ENCODE measurements around the gene PPP1R36. TPM values are rescaled to one million over a fixed set of nuclear protein-coding genes. Genes with fewer than 3 reads are reported as not detected.
"Not testable (repeated sequence)": the region's sequence is repeated elsewhere in the genome, so short reads cannot be mapped to it uniquely, and the experiment has no call there.

The PPP1R36 gene
- total RNA-seq, 1 donor from 2014 or later, result 0.25 TPM

DNA sequence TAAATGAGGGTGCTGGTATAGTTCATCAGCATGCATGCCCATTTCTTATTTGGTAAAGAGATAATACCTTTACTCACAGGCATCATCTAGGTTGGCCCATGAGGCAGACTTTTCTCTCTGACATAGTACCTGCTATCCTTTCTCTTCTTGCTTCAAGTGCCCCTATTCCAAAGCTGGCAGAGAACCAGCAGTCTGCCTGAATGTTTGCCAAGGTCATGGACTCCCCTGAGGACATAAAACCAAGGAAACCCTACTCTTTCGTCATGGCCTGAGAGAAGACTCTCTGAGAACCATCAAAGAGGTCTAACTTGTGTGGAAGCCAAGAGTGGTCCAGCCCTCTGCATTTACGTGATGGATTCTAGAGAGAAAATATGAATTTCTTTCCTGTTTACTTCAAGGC lies 11.9 kb downstream of the PPP1R36 start:
- intact Hi-C loops (cut with micrococcal nuclease), result no loop called here

DNA sequence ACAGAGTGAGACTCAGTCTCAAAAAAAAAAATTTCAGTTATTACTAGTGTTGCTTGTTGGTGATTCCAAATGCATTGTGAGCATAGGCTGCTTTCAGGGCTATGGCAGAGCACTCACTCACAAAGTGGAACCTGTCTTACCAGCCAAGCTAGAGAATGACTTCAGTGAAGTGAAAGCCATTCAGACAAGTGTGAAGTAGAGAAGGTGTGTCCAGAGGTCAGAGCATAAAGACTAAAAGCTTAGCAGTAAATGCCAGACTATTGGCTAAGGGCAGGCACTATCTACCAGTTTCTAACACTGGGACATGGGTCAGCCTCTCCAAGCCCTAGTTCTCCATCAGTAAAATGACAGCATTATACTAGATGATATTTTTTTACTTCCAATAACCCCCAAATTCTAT lies 12.7 kb downstream of the PPP1R36 start:
- intact Hi-C loops (cut with micrococcal nuclease), result no loop called here

DNA sequence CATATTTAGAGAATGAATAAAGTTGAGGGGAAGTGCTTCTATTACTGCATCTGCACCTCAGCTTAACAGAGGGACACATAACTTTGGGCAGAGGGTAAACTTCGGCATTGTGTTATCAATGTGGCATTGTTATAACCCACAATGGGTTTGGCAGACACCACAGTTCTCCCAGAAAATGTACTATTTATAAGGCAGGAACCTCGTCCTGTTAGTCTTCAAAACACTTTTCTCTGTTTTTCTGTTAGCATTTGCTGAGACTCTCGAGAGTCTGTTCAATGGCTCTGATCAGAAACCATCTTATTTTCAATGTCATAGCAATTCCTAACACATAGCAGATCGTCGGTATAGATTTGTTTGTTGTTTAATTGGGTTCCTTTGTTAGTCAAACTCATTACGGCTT lies 13.9 kb downstream of the PPP1R36 start:
- intact Hi-C loops (cut with micrococcal nuclease), result no loop called here

DNA sequence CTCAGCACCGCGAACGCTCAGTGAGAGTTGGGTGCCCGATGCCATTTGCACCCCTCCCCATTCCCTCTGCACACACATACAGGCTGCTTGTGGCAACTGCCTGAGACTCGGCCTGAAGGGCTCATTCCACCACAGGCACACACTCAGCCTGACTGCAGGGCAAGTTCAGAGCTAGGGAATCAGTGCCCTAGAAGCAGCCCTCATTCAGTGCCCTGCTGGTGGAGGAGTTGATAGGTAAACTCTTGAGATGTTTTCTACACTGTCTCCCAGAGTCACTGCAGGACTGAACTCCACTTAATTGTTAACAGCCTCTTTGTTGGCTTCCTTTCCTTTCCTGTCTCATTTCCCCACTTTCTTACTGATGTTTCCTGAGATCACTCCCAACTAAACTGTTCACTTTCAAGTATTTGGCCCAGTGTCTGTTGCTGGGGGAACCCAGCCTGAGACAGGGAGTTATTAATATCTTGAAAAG lies 16.9 kb downstream of the PPP1R36 start:
- intact Hi-C loops (cut with micrococcal nuclease), result no loop called here

DNA sequence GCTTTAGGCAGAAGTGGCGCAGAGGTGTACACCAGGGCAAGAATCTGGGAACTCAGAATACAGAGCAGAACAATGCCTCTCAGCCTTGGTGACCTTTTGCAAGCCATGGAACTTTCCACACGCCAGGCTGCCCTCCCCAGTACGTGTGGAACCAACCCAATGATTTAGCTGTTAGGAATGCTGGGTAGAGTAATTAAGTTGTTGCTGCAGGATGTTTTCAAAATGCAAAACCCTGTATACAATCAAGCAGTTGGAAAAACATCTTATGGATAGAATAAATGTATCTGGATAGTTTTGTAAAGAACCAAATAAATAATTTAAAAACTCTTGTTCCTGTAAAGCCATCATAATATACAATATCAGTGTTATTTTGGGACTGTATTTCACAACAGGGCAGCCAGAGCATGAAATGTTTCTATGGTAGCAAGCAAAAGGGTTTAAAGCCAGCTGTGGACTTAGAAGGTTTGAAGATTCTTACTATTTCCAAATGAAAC lies 19.4 kb downstream of the PPP1R36 start:
- intact Hi-C loops (cut with micrococcal nuclease), result no loop called here

DNA sequence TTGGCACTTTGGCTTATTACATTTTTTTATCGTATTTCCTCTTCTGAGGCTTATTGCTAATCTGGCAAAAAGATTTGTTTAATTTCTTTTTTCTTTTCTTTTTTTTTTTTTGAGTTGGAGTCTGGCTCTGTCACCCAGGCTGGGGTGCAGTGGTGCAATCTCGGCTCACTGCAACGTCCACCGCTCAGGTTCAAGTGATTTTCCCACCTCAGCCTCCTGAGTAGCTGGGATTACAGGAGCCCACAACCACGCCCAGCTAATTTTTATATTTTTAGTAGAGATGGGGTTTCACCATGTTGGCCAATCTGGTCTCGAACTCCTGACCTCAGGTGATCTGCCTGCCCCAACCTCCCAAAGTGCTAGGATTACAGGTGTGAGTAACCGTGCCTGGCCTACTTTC lies 19.9 kb downstream of the PPP1R36 start:
- intact Hi-C loops (cut with micrococcal nuclease), result not testable (repeated sequence)

DNA sequence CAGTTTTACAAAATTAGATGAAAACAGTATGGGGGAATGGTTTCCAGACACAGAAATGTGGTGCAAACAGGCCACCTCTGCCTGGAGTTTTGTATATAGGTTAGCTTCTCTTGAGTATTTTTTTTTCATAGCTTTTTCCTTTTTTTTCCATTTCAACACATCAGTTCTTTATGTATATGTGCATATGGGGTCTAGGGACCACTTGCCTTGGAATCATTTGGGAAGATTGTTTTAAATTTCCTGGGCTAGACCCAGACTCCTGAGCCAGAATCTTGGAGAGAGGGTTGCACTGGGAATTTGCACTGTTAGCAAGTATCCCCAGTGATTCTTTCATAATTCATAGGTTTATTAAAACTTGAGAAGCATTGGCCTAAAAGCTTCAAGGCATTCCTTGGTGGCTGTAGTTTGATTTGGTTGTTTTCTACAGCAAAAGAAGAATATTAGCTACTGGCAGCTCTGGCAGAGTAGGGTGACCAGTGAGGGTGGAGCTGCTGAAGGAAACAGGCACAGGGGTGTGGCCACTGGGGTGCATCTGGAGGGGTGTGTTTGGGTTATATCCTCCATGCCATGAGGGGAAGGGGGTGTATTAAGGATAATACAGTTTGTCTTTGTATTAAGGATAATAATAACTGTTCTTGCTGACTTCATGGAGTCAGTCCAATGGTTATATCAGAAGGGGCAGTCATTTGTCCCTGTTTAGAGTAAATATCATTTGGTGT lies 22.8 kb downstream of the PPP1R36 start:
- intact Hi-C loops (cut with micrococcal nuclease), result no loop called here

DNA sequence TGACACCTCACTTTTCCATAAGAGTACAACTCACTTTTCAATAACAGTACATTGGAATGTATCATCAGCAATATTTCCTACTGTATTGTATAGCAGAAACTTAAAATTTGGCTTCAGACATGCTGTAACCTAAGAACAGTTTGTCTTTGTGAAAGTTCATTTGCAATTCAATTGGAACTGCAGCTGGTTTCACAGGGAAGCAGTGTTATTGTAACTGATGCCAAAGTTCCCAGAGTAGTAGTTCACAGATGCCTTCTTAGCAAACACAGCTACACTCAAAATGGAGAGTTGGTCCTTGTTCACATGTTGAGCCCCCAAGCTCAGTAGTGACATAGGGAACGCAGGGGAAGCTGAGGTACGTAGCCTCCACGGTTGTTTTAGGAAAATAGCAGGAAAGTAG lies 23.3 kb downstream of the PPP1R36 start:
- intact Hi-C loops (cut with micrococcal nuclease), result no loop called here

DNA sequence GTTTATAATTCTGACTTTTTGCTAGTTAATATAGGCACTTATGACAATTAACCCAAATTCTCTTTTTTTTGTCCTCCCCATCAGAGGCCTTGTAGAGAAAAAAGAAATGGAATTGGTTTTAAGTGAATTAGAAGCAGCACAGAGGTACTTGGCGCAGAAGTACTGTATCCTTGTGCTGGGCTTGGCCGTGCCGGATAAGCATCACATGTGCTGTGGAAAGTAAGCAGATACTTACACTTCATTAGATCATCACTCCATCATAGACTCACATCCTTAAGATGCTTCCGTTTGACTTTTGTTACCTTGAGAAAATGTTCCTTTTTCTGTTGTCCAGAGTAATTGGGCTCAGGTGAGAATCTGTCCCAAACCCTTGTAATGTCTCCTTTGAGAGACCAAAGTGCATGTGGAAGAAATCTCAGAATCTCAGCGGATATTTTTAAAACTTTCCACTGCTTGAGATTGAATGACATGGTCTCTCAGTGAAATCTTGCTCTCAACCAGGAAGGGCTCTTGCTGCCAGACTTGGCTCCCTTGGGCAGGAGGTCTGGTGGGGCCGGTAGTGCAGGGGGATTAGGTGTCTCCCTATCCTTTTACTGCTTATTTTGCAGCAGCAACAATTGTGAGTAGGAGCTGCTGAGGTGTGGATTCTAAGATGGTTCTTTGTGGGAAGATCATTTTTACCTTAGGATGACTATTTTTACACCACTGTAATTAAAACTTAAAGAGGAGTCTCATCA lies 24.8 kb downstream of the PPP1R36 start:
- intact Hi-C loops (cut with micrococcal nuclease), result no loop called here

DNA sequence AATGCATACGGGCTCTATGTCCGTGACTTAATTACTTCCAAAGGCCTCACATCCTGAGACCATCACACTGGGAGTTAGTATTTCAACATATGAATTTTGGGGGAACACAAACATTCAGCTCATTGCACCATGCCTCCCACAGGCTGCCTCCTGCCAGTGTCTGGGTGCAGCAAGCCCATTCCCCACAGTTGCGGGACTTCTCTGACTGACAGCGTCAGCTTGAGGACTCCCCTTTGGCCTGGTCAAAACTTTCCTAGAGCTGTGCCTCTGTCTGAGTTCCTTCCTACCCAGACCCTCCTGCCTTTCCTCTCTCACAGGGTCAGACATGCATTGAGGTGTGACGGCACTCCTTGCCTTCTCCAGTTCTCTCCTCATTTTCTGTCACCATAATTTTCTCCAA lies 27.4 kb downstream of the PPP1R36 start:
- intact Hi-C loops (cut with micrococcal nuclease), result no loop called here

DNA sequence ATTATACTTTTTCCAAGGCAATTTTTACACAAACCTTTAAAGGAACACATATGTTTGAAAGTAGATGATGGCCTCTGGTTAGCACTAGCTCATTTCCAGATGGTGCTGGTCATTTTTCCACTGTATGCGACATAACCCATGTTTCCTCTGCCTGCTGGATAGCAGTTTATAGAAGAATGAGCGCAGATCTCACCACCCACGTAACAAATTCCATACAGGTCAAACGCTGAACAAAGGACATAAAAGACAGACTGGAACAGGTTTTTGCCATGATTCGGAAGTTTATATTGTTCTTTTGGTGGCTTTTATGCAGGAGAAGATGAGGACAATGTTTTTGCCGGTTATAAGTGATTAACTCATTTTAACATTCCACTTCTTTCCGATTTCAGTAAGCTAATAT lies 30.7 kb downstream of the PPP1R36 start:
- intact Hi-C loops (cut with micrococcal nuclease), result no loop called here

DNA sequence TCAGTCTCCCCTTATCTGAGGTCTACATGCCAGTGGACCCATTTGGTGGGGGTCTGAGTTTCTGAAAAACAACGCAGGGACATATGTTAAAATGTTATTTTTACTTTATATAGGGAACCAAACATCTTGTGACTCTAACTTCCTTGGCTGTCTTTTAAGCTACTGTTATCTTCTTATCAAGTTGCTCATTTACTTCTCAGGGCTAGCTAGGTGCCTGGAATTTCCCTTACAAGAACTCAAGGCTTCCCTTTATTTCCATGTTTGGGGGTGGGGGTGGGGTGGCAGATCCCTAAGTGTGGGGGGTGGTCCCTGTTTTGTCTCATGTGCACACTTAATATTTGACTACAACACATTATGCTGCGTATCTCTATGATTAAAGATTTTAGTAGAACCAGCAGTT lies 31.6 kb downstream of the PPP1R36 start:
- intact Hi-C loops (cut with micrococcal nuclease), result no loop called here

DNA sequence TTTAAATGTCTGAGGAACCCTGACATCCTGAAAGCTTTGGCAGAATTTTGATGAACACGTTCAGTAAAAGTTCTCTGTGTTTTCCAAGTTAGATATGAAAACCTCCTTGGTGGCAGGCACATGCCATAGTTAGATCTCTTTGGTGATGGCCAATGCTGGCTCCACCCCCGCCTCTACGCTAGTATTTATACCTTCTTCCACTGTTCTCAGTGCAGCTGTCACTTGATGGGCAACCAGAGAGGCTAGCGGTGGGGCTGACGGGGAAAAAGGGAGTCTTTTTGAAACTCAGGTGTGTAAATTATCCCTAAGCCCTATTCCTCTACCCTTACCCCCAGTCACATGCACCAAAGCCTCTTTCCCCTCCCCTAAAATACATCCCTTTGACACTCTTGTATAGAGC lies 32.1 kb downstream of the PPP1R36 start:
- intact Hi-C loops (cut with micrococcal nuclease), result no loop called here

DNA sequence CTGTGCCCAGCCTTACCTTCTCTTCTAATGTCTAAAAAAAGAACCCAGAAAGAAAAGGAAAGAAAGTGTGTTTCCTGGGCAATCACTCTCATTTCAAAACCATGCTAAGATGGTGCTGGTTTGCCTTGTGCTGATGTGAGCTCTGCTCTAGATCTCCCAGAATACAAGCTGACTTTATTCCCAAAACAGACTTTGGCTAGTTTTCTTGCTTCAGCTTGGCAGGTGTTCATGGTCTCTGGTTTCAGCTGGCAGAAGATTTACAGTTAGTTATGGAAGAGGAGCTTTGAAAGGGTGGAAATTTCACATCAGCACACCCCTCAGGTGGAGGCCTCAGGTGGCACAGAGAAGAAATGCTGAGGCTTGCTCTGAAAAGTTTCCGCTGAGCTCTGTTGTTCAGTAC lies 34.4 kb downstream of the PPP1R36 start:
- intact Hi-C loops (cut with micrococcal nuclease), result no loop called here

DNA sequence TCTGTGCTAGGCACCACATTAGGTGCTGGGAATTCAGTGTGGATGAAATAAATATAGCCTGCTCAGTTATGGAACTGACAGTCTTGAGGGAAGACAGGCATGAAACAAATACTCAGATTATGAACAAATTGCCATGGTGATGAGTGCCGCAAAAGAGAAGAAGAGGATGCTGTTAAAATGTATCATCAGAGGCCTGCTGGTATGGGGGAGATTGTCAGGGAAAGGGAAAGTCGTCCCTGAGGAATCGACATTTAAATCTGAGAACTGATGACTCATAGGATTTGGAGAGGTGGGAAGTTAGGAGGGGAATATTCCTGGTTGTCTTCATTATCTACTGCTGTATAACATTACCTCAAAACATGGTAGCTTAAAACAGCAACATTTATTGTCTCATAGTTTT lies 42.0 kb downstream of the PPP1R36 start:
- intact Hi-C loops (cut with micrococcal nuclease), result no loop called here

DNA sequence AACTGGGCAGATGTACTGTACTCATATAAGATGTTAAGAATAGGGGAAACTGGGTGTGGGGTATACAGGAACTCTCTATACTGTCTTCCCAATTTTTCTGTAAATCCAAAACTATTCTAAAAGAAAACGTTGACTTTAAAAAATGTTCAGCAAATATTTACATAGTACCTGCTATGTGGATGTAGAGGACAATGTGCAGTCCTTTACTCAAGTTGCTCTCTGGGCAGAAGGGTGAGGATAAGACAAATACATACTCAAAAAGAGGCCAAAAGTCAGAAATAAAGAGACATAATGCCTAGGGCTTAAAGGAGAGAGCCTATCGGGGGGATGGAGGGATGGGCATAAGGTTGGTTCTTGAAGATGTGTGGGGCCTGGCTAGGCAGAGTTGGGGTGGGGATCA lies 44.7 kb downstream of the PPP1R36 start:
- intact Hi-C loops (cut with micrococcal nuclease), result no loop called here

DNA sequence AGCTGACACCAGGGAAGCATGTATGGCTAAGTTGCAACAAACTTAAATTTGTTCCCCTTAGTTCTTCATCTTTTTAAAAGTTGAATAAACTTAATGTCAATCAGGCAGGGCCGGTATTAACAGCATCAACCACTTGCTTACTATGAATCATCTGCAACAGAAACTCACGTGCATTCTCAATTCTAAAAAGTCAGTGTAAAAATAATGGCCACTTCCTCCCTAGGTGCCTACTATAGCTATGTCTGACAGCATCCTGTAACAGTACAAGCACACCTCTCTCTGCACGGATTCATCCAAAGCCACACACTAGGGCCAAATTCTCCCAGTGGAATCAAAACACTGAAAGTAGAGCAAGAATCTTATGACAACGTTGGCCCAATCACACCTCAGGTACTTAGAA lies 48.6 kb downstream of the PPP1R36 start:
- intact Hi-C loops (cut with micrococcal nuclease), result no loop called here

DNA sequence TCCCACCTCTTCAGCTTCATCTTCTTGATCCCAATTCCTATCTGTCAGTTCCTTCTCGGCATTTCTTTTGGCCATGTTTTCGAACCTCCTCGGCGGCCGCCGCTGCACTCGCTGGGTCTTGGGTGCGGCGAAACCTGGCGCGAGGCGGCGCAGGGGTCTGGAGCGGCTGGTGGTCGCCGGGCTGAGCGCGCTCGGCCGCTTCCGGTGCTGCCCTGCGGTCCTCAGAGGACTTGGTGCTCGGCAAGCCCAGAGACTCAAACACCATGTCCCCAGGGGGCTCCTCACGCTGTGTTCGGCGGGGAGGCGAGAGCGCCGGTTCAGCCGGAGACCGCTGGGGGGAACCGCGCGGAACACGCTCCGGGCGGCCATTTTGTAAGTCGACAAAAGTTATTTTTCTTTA lies 51.8 kb downstream of the PPP1R36 start:
- intact Hi-C loops (cut with micrococcal nuclease), result no loop called here

DNA sequence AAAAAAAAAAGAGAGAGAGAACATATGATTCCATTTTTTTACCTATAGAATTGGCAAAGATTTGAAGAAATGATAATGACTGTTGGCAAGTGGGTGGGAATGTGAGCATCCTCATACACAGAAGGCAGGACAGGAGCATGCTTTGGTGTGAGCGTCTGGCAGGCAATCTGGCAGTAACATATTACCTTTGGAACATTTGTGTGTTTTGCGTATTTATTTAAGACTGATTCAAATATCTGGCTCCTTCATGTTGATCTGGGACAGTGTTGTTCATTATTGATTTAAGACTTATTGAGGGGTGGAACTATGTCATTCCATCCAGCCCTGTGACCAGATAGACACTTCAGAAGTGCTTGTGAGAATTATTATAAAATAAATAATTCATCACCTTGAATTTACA lies 53.1 kb downstream of the PPP1R36 start:
- intact Hi-C loops (cut with micrococcal nuclease), result no loop called here

DNA sequence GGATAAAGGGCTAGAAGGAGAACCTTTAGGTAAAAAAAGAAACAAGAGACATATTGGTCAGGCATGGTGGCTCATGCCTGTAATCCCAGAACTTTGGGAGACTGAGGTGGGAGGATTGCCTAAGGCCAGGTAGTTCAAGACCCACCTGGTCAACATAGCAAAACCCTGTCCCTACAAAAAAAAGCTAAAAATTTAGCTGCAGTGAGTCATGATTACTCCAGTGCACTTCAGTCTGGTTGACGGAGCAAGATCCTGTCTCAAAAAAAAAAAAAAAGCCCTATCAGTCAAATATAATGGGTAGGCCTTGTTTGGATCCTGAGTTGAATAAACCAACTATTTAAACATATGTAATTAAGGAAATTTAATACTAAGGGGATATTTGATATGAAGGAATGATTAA lies 54.2 kb downstream of the PPP1R36 start:
- intact Hi-C loops (cut with micrococcal nuclease), result no loop called here

DNA sequence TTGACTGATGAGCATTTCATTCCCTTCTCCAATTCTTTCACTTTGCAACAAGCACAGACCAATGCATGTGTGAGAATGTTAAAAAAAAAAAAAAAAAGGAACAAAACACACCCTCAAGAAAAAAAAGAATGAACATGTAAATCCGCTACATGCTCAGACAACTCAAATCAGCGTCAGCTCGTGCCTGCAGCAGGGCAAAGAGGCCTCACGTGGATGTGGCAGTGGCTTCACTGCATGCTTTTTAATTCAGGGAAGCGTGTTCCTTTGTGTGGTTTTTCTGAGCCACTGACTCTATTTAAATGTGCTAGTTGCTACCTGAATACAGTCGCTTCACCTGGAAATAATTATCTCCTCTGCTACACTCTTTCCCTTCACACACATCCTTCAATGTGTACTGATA lies 55.1 kb downstream of the PPP1R36 start:
- intact Hi-C loops (cut with micrococcal nuclease), result no loop called here

DNA sequence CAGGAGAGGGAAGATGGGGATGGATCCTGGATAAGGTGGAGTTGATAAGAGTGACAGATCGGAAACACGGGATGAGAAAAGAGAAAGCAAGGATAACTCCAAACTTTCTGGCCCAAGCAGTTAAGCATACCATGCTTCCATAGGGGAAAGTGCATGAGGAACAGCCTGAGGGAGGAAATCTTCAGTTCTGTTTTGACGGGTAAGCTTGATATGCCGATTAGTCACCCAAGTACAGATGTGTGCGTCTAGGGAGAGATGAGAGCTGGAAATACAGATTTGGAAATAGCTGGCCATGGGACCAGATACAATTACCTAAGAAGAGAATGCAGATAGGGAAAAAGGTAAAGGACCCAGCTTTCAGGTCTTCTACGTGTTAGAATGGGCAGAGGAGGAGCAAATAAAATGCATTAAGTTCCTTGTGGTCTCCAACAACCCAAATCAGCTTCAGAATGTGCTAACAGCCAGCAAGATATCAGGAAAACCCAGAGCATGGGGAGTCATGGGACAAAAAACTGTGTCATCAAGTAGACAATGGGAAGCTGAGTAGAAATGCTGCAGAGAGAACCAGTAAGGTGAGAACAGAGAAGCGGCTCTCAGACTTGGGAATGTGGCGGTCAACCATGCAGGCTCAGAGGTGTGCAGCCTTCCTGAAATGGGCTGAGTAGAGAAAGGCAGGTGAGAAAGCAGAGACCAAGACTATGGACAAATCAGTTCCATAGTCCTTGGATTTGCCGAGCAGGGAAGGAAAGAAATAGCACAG lies 56.3 kb downstream of the PPP1R36 start:
- intact Hi-C loops (cut with micrococcal nuclease), result no loop called here
